Esophagus muscularis mucosa (tissue), 4 donors: ENCODE data around the gene SMAP1. TPM values are rescaled to one million over a fixed set of nuclear protein-coding genes. Genes with fewer than 3 reads are reported as not detected.
A peak's percentile ranks its signal among the peaks of the same experiment; 100 is the strongest.

Experiments used
- DNase-seq: peaks from one replicate; pipeline ENCODE4 v3.0.0-alpha.2; 2017; ENCODE audit errors: extremely low spot score
- H3K27ac ChIP-seq, 4 donors: fragments of 200-600 bp; sonication (generic); replicated peaks in 1 of 4; 1 replicate in 3 of 4; 2 replicates in 1 of 4; pipeline ENCODE4 v1.5.1; 2016 to 2019; ENCODE audit warnings: mild to moderate bottlenecking in 1 of 4
- H3K27me3 ChIP-seq, 4 donors: fragments of 200-600 bp; sonication (generic); one replicate each; pipeline versions ENCODE4 v1.5.1 to v1.6.0; 2016 to 2019
- H3K36me3 ChIP-seq, 4 donors: fragments of 200-600 bp; sonication (generic); one replicate each; pipeline ENCODE4 v1.5.1; 2016 to 2019
- H3K4me1 ChIP-seq, 4 donors: fragments of 200-600 bp; sonication (generic); one replicate each; pipeline ENCODE4 v1.5.1; 2016 to 2019
- H3K4me3 ChIP-seq, 4 donors: fragments of 200-600 bp; sonication (generic); 1 replicate in 2 of 4; 2 replicates in 2 of 4; pipeline ENCODE4 v1.5.1; 2016 to 2019; ENCODE audit warnings: mild to moderate bottlenecking in 4 of 4, moderate library complexity in 1 of 4
- H3K9me3 ChIP-seq, 4 donors: fragments of 200-600 bp; sonication (generic); 1 replicate in 3 of 4; 2 replicates in 1 of 4; pipeline ENCODE4 v1.5.1; 2016 to 2019
- EP300 ChIP-seq: sonication (generic); formaldehyde crosslinking; IDR thresholded peaks from one replicate; pipeline ENCODE4 v1.6.1; 2017; ENCODE audit warnings: antibody characterized with exemption
- POLR2A ChIP-seq: fragments of 450-650 bp; IDR thresholded peaks from one replicate; pipeline ENCODE4 v1.6.1; 2017; ENCODE audit warnings: antibody characterized with exemption, moderate library complexity, mild to moderate bottlenecking, low read depth
- POLR2AphosphoS5 ChIP-seq, 2 donors: sonication (generic); formaldehyde crosslinking; IDR thresholded peaks; one replicate each; pipeline ENCODE4 v1.6.1; 2017; ENCODE audit warnings: antibody characterized with exemption in 2 of 2
- WGBS: methylation state at CpG from one replicate; pipeline ENCODE4 v1.1.5; 2018; 5-methylcytosine and 5-hydroxymethylcytosine counted together
- intact Hi-C: fragments of 100-400 bp; cut with DNase I; formaldehyde crosslinking; loops from one replicate; pipeline ENCODE4 v1.15.1; 2023
- total RNA-seq, 4 donors: library from RNA; depleted of rRNA; stranded (reverse); fragments of >200 nt; gene quantifications; one replicate each; pipeline versions ENCODE4 v1.1.0 to v1.2.1, GENCODE V29; 2016
- TF ChIP-seq, protein P1 (sequence below), 3 experiments: fragments of 200-600 bp in 2 of 3; fragments of 450-650 bp in 1 of 3; sonication (generic) in 2 of 3; IDR thresholded peaks; one replicate each; pipeline ENCODE4 v1.5.1; 2017 to 2019; ENCODE audit warnings: antibody characterized with exemption in 3 of 3, mild to moderate bottlenecking in 2 of 3, moderate library complexity in 1 of 3

SMAP1 gene
- total RNA-seq, 4 donors from 2014 or later: 23.7 to 33.1 (median 29.5) TPM

GRCh38 chr6:70706491-70707123, 38.9 kb downstream of the SMAP1 start:
- H3K27me3 ChIP-seq: no peaks in the 10 kb centered on the region
- H3K4me1 ChIP-seq: peaks cover 0 to 8% (median 2%) of the 10 kb centered on the region in 4 donors
- intact Hi-C loops: loop anchor here (2.0 kb wide), 1 partner anchor 178 kb away; no protein-coding TSS in a partner anchor
- no peak for TF ChIP-seq EP300
- TF ChIP-seq, protein P1, sequence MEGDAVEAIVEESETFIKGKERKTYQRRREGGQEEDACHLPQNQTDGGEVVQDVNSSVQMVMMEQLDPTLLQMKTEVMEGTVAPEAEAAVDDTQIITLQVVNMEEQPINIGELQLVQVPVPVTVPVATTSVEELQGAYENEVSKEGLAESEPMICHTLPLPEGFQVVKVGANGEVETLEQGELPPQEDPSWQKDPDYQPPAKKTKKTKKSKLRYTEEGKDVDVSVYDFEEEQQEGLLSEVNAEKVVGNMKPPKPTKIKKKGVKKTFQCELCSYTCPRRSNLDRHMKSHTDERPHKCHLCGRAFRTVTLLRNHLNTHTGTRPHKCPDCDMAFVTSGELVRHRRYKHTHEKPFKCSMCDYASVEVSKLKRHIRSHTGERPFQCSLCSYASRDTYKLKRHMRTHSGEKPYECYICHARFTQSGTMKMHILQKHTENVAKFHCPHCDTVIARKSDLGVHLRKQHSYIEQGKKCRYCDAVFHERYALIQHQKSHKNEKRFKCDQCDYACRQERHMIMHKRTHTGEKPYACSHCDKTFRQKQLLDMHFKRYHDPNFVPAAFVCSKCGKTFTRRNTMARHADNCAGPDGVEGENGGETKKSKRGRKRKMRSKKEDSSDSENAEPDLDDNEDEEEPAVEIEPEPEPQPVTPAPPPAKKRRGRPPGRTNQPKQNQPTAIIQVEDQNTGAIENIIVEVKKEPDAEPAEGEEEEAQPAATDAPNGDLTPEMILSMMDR (IDR thresholded peaks at IDR 0.05): peak; percentile 49 to 71 (median 65)
- DNase-seq: no peak
- no peak overlapping the region for H3K4me3 ChIP-seq
- H3K27ac ChIP-seq: no peak overlapping the region
- H3K9me3 ChIP-seq: no peaks in the 10 kb centered on the region
- WGBS: 0% methylated on average over 3 of the region's 3 CpGs
- no peaks in the 10 kb centered on the region for H3K36me3 ChIP-seq

DNA sequence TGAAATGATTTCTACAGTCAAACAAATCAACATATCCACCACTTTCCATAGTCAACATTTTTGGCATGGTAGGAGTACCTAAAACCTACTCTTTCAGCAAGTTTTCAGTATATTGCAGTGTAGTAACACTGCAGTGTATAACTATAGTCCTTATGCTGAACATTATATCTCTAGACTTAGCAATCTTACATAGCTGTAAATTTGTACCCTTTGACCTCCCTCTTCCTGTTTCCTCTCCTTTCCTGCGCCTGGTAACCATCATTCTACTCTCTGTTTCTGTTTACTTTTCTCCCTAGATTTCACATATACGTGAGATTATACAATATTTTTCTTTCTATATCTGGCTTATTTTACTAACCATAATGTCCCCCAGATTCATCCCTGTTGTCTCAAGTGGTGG, 40.2 kb downstream of the SMAP1 start:
- Histone ChIP-seq H3K4me3 (no peak overlapping the region), H3K36me3 (no peaks in the 10 kb centered on the region), H3K27me3 (no peaks in the 10 kb centered on the region), H3K4me1 (peaks cover 0 to 7% (median 2%) of the 10 kb centered on the region in 4 donors), H3K9me3 (no peaks in the 10 kb centered on the region), H3K27ac (no peak overlapping the region)
- intact Hi-C loops: loop anchor here (2.0 kb wide), 1 partner anchor 177 kb away; no protein-coding TSS in a partner anchor
- 85% methylated on average over 2 of the region's 2 CpGs for WGBS
- TF ChIP-seq EP300 (no peak), POLR2AphosphoS5 (IDR thresholded peaks at IDR 0.05) (no peak), POLR2A (no peak)
- TF ChIP-seq, protein P1 (IDR thresholded peaks at IDR 0.05): no peak
- no peak for DNase-seq

DNA sequence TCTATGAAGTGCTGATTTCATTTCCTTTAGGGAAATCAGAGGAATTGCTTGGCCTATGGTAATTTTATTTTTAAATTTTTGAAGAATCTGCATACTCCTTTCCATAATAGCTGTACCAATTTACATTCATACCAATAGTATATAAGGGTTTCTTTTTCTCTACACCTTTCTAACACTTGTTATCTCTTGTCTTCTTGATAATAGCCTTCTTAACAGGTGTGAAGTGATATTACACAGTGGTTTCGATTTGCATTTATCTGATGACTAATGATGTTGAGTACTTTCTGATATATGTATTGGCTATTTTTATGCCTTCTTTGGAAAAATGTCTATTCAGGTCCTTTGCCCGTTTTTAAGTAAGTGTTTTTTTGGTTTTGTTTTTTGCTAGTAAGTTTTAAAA, 40.8 kb downstream of the SMAP1 start:
- Histone ChIP-seq H3K4me3 (no peak overlapping the region), H3K27ac (no peak overlapping the region), H3K36me3 (no peaks in the 10 kb centered on the region), H3K4me1 (peaks cover 0 to 7% (median 2%) of the 10 kb centered on the region in 4 donors), H3K9me3 (no peaks in the 10 kb centered on the region), H3K27me3 (no peaks in the 10 kb centered on the region)
- intact Hi-C loops: no loop called here
- no peak for DNase-seq
- WGBS: 92% methylated on average over 2 of the region's 2 CpGs
- TF ChIP-seq EP300 (no peak), POLR2AphosphoS5 (IDR thresholded peaks at IDR 0.05) (no peak), POLR2A (no peak)
- TF ChIP-seq, protein P1 (IDR thresholded peaks at IDR 0.05): no peak

DNA sequence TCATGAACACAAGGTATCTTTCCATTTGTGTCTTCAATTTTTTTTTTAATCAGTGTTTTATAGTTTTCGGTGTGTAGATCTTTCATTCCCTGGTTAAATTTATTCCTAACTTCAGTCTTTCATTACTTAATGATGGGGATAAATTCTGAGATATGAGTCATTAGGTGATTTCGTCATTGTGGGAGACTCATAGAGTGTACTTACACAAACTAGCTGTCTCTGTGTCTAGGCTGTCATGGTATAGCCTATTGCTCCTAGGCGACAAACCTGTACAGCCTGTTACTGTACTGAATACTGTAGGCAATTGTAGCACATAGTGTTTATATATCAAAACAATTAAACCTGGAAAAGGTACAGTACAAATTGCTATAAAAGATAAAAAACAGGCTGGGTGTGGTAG, 42.1 kb downstream of the SMAP1 start:
- DNase-seq: no peak
- TF ChIP-seq POLR2A (no peak), POLR2AphosphoS5 (IDR thresholded peaks at IDR 0.05) (no peak), EP300 (no peak)
- TF ChIP-seq, protein P1 (IDR thresholded peaks at IDR 0.05): no peak
- peaks cover 0 to 10% (median 3%) of the 10 kb centered on the region in 4 donors for H3K9me3 ChIP-seq
- intact Hi-C loops: no loop called here
- H3K4me1 ChIP-seq: peaks cover 0 to 7% (median 0%) of the 10 kb centered on the region in 4 donors
- no peaks in the 10 kb centered on the region for H3K27me3 ChIP-seq
- no peaks in the 10 kb centered on the region for H3K36me3 ChIP-seq
- 87% methylated on average over 3 of the region's 3 CpGs for WGBS
- H3K4me3 ChIP-seq: no peak overlapping the region
- no peak overlapping the region for H3K27ac ChIP-seq
